TTC549 (cell line): ENCODE data around the gene OR52A1.

Source experiments
- FAIRE-seq: peaks from 2 replicates; lab custom pipeline; 2012; peaks lifted over from hg19 to GRCh38; lab: Jason Lieb, UNC

OR52A1 gene

DNA sequence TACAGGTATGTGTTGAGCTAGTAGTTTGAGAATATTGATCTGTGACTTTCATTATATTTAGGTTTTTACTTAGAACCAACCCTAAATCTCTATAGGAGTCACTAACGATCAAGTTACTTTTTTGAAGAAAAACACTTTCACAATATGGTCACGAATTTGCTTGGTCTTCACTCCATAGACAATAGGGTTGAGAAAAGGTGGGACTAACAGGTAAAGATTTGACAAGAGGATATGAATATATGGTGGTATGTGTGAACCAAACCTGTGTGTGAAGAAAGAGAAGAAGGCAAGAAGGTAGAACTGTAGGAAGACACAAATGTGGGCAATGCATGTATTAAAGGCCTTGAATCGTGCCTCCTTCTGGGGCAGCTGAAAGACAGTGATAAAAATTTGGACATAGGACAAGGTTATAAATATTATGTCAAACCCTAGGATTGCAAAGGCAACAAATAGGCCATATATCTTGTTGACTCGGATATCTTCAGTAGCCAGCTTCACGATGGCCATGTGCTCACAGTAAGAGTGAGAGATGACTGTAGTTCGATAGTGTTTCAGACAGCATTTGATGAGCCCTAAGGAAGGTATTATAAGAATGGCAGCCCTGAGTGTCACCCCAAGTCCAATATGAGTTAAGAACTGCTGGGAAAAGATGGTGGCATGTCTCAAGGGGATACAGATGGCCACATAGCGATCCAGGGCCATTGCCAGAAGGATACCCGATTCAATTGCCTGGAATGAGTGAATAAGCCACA is 22.8 kb downstream of the OR52A1 start:
- FAIRE-seq = no peak

GRCh38 chr11:5129457-5129877 is 25.1 kb downstream of the OR52A1 start:
- FAIRE-seq = no peak

DNA sequence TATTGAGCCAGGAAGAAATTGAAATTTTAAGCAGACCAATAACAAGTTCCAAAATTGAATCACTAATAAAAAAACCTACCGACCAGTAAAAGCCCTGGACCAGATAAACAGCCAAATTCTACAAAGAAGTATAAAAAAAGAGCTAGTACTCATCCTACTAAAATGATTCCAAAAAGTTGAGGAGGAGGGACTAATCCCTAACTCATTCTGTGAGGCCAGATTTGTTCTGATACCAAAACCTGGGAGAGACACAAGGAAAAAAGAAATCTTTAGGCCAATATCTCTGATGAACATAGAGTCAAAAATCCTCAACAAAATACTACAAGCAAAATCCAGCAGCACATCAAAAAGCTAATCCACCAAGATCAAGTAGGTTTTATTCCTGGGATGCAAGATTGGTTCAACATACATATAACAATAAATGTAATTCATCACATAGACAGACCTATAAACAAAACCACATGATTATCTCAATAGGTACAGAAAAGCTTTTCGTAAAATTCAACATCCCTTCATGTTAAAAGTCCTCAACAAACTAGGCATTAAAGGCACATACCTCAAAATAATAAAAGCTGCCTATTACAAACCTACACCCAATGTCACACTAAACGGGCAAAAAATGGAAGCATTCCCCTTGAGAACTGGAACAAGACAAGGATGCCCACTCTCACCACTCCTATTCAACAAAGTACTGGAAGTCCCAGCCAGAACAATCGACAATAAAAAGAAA is 29.5 kb downstream of the OR52A1 start:
- no peak for FAIRE-seq

GRCh38 chr11:5123802-5124521 is 30.6 kb downstream of the OR52A1 start:
- FAIRE-seq = peak; percentile 56

DNA sequence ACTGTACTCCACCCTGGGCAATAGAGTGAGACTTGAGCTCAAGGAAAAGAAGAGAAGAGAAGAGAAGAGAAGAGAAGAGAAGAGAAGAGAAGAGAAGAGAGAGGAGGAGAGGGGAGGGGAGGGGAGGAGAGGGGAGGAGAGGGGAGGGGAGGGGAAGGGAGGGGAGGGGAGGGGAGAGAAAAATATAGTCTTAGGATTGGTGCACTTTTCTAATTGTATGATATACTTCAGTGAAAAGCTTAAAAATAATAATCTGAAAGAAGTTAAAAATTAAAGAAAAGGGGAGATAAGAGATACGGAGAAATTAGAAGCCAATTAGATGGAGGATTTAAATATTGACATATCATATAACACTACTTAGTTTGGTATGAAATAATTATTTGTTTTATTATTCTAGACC is 35.7 kb downstream of the OR52A1 start:
- FAIRE-seq = no peak

DNA sequence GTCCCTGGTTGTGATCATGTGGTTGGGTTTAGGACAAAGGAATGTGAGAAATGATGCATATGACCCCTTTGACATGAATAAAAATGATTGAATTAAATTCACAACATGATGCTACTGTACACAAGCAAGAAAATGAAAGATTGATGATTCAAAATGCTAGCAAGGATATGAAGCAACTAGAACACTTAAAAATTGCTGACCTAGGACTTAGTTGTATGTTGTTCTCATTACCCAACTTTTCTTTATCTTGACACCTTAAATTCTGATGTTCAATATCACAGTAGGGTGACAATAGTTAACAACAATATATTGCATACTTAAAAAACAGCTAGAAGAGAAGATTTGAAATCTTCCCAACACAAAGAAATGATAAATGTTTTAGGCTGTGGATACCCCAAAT is 37.0 kb downstream of the OR52A1 start:
- FAIRE-seq = no peak

DNA sequence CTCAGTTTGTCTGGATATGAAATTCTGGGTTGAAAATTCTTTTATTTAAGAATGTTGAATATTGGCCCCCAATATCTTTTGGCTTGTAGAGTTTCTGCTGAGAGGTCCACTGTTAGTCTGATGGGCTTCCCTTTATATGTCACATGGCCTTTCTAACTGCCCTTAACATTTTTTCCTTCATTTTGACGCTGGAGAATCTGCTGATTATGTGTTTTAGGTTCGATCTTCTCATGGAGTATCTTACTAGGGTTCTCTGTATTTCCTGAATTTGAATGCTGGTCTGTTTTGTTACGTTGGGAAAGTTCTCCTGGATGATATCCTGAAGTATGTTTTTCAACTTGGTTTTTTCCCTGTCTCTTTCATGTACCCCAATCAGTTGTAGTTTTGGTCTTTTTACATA is 39.2 kb downstream of the OR52A1 start:
- FAIRE-seq = no peak

DNA sequence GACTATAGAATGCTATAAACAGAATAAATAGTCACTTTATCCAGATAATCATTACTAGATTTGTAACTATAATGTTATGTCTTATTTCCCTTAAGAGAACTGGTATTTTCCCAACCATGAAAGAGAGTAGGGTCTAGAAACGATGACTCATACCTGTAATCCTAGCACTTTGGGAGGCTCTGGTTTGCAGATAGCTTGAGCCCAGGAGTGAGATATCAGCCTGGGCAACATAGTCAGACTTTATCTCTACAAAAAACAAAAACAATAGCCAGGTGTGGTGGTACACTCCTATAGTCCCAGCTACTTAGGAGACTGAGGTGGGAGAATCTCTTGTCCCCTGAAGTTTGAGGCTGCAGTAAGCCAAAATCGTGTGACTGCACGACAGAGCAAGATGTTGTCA is 47.3 kb downstream of the OR52A1 start:
- no peak for FAIRE-seq

- FAIRE-seq = no peak
Measured at GRCh38 chr11:5103066-5103465, 51.5 kb downstream of the OR52A1 start.

DNA sequence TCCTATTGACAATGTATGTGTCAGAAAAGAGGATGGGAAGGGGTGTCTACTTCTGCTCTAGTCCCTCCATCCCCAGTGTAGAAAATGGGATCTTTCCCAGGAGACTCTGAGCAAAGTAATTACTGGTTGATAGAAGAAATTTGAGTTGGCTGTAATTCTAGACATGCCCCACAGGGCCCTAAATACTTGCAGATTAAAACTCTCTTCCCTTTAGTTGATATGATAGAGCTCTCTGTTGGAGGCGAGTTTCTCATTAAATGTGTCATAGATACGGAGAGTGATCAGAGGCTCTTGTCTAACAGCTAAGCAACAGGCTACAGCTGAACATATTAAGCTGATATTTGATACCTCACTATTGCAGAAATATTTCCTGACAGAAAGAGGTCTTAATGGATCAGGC is 52.3 kb downstream of the OR52A1 start:
- no peak for FAIRE-seq

GRCh38 chr11:5096011-5096410 is 58.5 kb downstream of the OR52A1 start:
- FAIRE-seq = no peak
